GM12891 (cell line): ENCODE results near the gene SH2D3A.

ENCODE experiments used
- DNase-seq: peaks from one replicate; pipeline ENCODE4 v3.0.0; 2011; ENCODE audit warnings: low spot score; ENCODE audit not compliant: insufficient read length
- FAIRE-seq: peaks from 2 replicates; lab custom pipeline; 2011; peaks lifted over from hg19 to GRCh38; lab: Jason Lieb, UNC
- PAX5 ChIP-seq: IDR thresholded peaks from 2 replicates; pipeline ENCODE4 v1.6.1; 2011; ENCODE audit warnings: low read length, moderate library complexity, mild to moderate bottlenecking; ENCODE audit not compliant: insufficient read depth, severe bottlenecking
- POLR2A ChIP-seq: IDR thresholded peaks from 2 replicates; pipeline ENCODE4 v1.6.1; 2011; ENCODE audit warnings: low read depth, low read length, control low read depth
- POLR2AphosphoS5 ChIP-seq: IDR thresholded peaks from 2 replicates; pipeline ENCODE4 v1.6.1; 2011; ENCODE audit warnings: low read depth, low read length, control low read depth
- POU2F2 ChIP-seq: IDR thresholded peaks from 2 replicates; pipeline ENCODE4 v1.6.1; 2011; ENCODE audit warnings: low read depth, mild to moderate bottlenecking, control low read depth, low read length, moderate library complexity
- SPI1 ChIP-seq: IDR thresholded peaks from 2 replicates; pipeline ENCODE4 v1.6.1; 2011; ENCODE audit warnings: low read depth, low read length, control low read depth
- TAF1 ChIP-seq: IDR thresholded peaks from 2 replicates; pipeline ENCODE4 v1.6.1; 2011; ENCODE audit warnings: low read depth, low read length, control low read depth

The SH2D3A gene

GRCh38 chr19:6721138-6721474 is 46.1 kb downstream of the SH2D3A start:
- FAIRE-seq (no peak), DNase-seq (no peak)
- TF ChIP-seq SPI1 (no peak), POLR2AphosphoS5 (no peak), TAF1 (no peak), POLR2A (no peak), PAX5 (no peak), POU2F2 (no peak)

GRCh38 chr19:6720369-6721137 is 46.7 kb downstream of the SH2D3A start, which contains the start of gene C3:
Gene C3, minus strand, starts transcription at chr19:6720650. Its CDS starts 61 bp downstream, at chr19:6720589.
- FAIRE-seq, result no peak

GRCh38 chr19:6719992-6720368 is 47.3 kb downstream of the SH2D3A start:
- DNase-seq (no peak), FAIRE-seq (no peak)
- no peak for TF ChIP-seq POLR2A
- TF ChIP-seq POU2F2, result no peak
- TF ChIP-seq POLR2AphosphoS5, result no peak
- TF ChIP-seq TAF1, result no peak
- no peak for TF ChIP-seq SPI1

More at GRCh38 chr19:6720369-6721137, 46.7 kb downstream of the SH2D3A start, which contains the start of gene C3:
- no peak for TF ChIP-seq POLR2AphosphoS5
- no peak for TF ChIP-seq POLR2A
- no peak for TF ChIP-seq SPI1
- no peak for TF ChIP-seq PAX5
- TF ChIP-seq POU2F2, result no peak
- no peak for TF ChIP-seq TAF1
- no peak for DNase-seq

GRCh38 chr19:6719540-6719861 is 47.7 kb downstream of the SH2D3A start:
- TF ChIP-seq TAF1, result no peak
- FAIRE-seq, result no peak
- DNase-seq, result no peak

GRCh38 chr19:6718741-6719539 is 48.3 kb downstream of the SH2D3A start:
- no peak for TF ChIP-seq TAF1
- TF ChIP-seq SPI1, result no peak
- TF ChIP-seq POU2F2, result 0 out of 2 replicates have a peak, but pooled peaks have one; percentile 22
- DNase-seq, result no peak
- FAIRE-seq, result no peak

- TF ChIP-seq POLR2AphosphoS5, result no peak
- TF ChIP-seq TAF1, result no peak
- TF ChIP-seq POLR2A, result no peak
- no peak for TF ChIP-seq PAX5
- no peak for TF ChIP-seq SPI1
- no peak for TF ChIP-seq POU2F2
- FAIRE-seq, result no peak
- no peak for DNase-seq
Measured at GRCh38 chr19:6718111-6718740, 49.0 kb downstream of the SH2D3A start.

- TF ChIP-seq POLR2AphosphoS5 (no peak), POLR2A (no peak), POU2F2 (no peak), PAX5 (no peak), TAF1 (no peak), SPI1 (no peak)
- FAIRE-seq (peak; percentile 98), DNase-seq (no peak)
Measured at GRCh38 chr19:6717441-6717971, 49.7 kb downstream of the SH2D3A start.

GRCh38 chr19:6717036-6717435 is 50.2 kb downstream of the SH2D3A start:
- TF ChIP-seq PAX5 (no peak), SPI1 (no peak)
- FAIRE-seq (no peak), DNase-seq (no peak)

- no peak for DNase-seq
- TF ChIP-seq PAX5 (no peak), SPI1 (no peak), POLR2AphosphoS5 (no peak), POU2F2 (no peak), TAF1 (no peak), POLR2A (no peak)
- no peak for FAIRE-seq
Measured at GRCh38 chr19:6716610-6716970, 50.6 kb downstream of the SH2D3A start.
